Measurements from ENCODE around the gene CHSY3.

Gene CHSY3

DNA sequence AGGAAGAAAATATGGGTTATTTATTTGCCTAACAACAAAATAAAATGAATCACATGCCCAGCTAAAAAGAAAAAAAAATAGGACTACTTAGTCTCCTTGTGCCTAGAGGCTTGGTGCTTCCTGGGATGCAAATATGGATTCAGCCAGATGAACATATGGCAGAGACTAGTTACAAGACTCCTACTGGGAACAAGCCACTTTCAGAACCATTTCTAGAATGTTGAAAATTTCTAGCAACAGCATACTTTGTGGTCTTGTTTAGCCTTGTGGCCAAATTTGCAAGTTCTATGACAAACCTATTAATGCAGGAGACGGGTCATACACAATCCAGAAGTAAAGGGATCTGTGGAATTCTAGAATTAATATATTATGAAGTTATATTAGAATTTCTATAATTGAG is 198.7 kb downstream of the CHSY3 start:
- no peak for DNase-seq

DNA sequence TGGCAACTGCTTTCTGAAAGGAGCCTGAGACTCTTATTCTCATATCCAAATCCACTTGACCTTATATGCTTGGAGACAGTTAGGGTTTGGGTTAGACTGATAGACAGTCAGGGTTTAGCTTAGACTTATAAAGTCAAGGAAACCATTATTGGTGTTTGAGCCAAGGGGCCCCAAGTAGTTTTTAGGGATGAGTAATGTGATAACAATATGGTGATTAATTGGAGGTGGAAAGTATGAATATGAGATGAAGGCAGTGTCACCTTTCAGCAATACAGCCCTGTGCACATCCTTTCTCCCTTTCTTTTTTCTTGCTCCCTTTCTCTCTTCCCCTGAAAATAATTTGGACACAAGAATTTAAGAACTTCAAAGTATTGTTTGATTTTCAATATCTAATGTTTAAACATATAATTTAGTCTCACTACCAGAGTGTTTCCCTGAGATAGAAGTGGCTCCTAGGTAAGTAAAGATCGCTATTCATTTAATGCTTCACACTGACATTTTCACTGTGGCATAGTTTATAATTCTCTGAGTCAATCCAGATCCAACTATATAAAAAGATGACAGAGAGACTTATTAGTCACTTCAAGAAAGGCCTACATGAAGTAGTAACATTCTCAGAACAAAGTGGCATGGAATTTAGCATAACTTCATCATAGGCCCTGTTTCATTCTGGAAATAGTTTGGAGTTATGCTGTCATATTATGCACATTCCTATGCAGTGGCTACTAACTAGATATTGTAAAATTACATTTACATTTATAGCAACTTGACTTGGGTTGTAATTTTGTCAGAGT is 200.8 kb downstream of the CHSY3 start:
- no peak for DNase-seq

DNA sequence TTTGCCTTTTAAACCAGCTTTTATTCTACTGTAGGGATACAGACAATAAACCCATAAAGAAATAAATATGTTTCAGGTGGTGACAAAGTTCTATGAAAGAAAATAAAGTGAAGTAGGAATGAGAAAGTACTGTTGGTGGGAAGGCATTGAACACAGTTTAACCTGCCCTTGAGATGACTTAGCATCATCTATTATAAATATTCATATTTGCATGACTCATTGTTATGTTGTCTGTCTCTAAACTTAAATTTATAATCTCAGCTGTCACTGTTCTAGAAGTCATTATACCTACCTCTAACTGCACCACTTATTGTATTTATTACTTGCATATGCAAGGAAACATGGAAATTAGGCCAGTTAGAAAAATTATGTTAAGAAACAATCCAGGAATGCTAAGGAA is 202.2 kb downstream of the CHSY3 start:
- DNase-seq = no peak

DNA sequence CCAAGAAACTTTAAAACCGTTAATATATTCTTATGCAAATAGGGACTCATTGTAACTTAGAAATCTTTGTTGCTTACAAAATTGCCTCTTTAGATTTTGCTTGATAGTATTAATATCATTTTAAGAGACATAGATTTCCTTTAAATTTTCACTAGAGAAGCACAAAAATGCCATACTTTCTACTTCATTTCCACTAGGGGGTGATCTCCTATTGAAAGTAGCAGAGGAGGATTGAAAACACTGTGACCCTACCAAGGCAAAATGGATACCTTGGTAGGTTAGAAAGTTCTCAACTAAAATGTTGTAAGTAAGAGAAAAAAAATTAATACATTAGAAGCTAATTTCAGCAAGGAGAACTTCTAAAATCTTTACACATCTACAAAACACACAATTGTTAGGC is 204.9 kb downstream of the CHSY3 start:
- DNase-seq = no peak

DNA sequence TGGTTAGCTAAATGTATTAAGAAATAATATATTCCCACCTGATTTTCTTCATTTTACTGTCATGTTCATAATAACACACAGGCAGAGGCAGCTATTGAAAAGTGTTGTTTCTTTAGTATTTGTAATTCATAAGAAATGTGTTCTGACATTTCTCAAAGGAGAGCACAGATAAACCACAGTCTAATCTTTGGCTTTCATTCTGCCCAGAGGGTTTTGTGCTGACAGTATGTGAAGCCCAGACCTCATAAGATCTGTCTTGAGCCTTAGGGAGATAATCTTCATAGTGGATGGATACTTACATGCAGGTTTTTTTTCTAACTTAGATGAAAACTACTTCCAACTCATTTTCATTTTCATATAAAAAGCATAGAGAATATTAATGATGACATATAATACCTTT is 206.1 kb downstream of the CHSY3 start:
- DNase-seq = no peak

DNA sequence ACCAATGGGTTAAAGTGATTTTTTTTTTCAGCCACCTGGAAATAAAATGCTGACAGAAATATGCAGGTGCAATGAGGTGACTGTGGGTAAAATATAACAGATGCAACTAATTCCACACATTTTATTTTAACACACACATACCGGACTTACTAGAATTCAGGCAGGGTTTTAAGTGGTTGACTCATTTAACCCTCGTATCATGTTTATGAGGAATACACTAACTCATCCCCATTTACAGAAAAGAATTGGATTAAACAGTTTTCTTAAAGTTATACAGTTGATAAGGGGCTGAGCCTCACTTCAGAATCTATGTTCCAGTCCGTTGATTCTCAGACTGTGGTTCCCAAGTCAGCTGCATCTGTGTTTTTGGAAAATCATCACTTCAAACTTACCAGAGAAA is 207.5 kb downstream of the CHSY3 start:
- no peak for DNase-seq

DNA sequence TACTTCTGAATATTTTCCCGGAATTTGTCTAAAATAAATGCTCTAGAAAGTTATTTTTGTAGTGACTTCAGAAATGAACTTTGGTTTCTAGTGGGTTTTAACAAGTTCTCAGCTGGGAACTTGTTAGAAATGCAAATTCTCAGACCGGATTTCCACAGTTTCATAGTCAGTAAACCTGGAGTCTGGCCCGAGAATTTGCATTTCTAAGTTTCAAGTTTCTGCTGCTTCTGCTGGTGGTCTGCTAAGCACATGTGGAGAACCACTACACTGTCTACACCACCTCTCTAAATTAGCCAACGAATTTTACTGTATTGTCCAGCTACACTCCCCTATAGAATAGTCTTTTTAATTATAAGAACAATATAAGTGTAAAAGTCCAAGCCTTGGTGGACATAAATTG is 208.0 kb downstream of the CHSY3 start:
- no peak for DNase-seq

DNA sequence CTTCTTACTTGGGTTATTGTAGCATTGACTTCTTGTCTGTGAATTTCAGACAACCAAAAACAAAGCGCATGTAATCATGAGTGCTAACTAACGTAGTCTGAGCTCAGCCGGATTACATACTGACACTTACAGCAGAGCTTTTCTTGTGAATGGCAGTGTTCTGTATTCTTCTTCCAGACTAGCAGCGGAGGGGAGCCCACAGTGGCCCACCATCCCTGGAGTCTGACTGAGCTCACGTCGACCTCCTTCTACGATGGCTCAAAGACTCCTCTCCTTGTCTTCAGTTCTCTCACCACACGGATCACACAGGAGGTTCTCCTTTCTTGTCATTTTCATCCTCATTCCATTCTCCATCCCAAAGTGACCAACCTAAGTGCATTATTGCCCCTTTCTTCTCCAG is 211.4 kb downstream of the CHSY3 start:
- DNase-seq = no peak

DNA sequence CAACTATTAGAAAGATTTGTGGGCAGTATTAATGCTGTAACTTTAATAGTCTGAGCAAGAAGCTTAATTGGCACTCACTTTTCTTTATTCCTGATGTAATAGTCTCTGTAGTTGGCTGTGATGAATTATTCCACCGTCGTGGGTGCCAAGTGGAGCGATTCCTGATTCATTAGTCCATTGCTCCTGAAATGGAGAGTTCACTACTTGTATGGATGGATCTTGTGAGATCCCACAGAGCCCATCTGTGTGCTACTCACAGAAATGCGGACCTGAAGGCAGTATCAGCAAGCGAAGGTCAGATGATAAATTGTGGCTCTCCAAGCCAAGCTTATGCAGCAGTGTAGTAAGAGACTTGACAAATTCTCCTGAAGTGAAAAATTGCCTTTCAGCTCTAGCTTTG is 212.2 kb downstream of the CHSY3 start:
- no peak for DNase-seq

DNA sequence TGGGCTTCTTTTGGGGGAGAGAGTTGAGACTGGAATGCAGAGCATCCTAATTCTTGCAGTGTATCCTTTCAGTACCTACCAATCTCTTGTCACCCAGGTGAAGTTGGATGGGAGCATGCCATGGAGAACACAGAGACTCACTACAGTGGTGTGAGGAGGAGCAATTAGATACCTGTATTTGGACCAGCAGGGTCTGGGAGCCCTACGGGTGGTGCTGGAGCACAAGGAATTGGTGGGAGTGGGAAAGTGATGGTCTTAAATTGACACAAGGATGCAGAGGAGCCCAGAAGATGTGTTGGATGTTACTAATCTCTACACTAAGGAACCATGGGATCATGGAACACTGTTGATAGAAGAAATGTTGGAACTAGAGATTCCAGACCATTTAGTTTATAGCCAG is 212.7 kb downstream of the CHSY3 start:
- no peak for DNase-seq

DNA sequence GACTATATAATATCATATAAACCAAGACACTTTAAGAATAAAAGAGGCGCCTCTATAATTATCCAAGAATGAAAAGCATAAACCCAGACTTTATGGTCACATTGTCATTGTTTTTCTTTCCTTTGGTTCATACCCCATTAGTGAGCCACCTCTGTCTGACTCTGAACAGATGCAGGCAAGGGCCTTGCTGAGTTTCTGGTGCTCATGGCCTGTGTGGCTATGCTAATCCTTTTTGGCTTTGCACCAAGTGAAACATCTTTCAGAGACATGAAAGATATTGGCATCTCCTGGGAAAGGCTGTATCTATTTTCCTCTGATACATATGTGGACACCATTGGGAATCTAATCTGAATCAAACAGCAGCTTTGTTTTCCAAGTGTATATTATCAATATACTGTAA is 222.5 kb downstream of the CHSY3 start:
- DNase-seq = no peak

DNA sequence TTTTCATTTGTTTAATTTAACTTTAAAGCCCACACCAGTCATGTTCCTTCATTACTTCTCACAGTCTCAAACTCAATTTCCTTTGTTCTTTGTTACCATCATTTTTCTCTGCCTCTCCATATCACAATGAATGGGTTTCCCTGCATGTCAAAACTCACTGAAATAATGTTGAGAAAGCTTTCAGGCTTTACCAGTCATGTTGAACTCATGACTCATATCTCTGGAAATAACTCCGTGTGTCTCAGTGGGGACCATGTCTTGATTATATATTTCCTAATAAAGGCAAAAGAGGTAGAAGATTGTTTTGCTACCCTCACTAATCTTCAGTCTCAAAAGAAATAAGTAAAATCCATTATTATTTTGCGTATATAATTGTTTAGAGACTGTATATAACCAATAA is 231.2 kb downstream of the CHSY3 start:
- DNase-seq = no peak

DNA sequence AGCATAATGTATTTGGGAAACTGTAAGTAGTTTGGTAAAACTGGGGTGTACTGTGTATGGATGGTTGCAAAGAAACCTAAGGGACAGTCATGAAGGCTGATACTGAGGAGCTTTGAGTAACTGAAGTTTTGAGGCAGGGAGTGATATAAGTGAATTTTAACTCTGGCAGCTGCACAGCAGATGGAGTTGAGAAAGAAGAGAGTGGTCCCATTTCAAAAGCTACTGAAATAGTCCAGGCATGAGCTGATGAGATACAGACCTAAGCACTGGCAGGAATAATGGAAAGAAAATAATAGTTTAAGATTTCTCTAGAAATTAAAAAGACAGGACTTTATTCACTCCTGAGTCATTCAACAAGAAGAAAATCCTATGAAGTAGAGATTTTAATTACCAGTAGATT is 232.0 kb downstream of the CHSY3 start:
- DNase-seq = no peak

DNA sequence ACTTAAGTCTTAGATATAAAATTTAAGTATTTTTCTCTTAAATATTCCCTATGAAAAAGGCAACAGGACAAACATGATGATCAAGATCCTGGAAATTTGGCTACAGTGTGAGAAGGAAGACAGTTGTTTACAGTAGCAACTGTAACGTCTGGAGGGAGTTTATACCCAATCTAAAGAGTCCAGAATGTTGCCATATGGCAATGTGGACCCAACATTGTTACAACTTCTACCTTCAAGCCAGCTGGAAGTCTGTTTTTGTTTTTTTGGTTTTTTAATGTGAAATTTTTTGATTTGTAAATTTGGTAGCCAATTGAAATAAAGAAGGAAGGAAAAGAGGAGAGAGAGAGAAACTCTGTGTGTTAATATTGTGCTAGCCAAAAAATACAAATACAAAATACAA is 233.4 kb downstream of the CHSY3 start:
- no peak for DNase-seq

DNA sequence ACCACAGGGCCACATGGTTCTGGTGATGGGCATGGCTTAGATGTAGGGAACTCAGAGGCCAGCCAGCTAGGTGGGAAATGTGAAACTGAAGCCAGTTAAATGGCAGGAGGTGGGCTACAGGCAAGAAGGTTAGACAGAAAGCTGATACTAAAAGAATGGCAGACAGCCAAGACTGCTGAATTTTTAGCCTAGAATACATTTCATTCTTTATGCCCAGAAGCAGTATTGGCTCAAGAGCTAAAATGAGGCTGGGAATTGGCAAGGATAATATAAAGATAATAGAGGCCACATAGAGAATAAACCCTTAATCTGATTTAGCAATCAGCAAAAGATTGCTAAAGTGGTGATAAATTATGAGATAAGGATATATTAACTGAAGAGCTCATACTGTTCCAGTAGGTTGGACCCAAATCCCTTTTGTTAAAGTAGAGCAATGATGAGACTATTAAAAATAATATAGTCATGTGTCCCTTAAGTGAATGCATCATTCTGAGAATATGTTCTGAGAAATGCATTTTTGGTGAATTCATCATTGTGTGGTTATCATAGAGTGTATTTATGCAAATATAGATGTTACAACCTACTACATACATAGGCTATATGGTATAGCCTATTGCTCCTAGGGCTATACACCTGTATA is 234.3 kb downstream of the CHSY3 start:
- no peak for DNase-seq

DNA sequence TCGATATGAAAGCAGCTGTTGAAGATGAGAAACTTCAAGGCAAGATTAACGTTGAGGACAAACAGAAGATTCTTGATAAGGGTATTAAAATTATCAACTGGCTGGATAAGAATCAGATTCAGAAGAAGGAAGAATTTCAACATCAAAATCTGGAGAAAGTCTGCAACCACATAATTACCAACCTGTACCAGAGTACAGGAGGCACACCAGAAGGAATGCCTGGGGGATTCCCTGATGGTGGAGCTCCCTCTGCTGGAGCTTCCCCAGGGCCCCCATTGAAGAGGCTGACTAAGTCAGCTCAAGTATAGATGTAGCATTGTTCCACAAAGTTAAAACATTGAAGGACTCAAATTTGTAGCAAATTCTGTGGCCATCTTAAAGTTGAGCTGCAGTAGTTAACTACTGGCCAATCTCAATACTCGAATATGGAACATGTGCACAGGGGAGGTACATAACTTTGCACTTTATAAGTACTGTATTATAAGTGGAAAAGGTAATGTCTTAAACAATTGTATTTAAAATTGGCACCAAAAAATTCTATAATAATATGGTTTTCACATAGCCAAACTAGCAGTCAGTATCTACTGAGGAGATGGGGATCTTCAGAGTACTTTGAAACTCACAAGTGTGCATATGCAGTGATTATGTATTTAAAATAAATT is 237.5 kb downstream of the CHSY3 start:
- DNase-seq = peak; percentile 3

DNA sequence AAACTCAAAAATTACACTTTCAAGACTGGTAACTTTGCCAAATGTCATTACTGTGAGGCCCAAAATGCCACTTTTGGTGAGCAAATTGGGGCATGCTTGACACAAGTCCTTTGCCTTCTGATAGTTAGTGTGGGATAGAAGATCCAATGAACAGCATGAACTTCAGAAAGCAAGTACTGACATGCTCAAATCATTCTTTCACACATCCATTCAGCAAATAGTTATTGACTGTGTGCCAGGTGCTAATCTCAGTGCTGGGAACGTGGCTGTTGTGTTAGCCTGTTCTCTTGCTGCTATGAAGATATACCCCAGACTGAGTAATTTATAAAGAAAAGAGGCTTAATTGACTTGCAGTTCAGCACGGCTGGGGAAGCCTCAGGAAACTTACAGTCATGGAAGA is 247.0 kb downstream of the CHSY3 start:
- DNase-seq = no peak

DNA sequence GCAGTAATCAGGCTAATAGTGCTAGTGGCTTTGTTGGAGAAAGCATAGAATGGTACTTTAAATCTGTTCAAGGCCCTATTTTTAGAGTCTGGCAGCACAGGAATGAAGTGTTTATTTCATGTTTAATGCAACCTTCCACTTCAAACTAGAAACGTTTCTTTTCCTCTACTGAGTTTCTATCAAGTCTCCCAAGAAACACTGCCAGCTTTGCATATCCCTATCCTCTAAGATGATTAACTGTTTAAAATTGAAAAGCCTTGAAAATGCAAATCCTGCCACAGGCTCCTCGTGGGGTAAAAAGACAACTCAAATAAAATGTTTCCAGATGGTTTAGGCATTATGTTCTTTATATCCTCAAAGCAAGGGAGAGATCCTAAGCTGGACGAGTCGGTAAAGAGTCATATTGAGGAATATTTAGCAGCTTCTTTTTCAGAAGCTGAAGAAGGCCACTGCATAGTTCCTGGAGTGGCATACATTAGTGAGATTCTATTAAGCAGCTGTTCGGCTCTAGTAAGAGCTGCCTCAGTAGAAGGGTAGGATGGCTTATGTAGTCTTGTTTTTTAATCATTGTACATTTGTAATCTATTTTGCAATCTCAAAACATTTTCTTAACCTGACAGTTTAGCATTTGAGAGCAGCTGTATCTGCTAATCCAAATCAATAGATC is 251.2 kb downstream of the CHSY3 start:
- no peak for DNase-seq

DNA sequence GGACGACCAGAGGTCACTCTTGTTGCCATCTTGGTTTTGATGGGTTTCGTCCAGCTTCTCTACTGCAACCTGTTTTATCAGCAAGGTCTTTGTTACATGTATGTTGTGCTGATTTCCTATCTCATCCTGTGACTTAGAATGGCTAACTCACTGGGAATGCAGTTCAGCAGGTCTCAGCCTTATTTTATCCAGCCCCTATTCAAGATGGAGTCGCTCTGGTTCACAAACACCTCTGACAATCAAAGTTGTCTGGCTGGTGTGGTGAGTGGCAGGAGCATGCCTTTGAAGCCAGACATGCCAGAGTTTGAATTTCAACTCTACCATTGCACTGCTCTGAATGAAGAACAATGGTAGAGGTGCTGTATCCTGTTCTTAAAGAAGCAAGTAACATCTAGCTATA is 253.8 kb downstream of the CHSY3 start:
- no peak for DNase-seq

DNA sequence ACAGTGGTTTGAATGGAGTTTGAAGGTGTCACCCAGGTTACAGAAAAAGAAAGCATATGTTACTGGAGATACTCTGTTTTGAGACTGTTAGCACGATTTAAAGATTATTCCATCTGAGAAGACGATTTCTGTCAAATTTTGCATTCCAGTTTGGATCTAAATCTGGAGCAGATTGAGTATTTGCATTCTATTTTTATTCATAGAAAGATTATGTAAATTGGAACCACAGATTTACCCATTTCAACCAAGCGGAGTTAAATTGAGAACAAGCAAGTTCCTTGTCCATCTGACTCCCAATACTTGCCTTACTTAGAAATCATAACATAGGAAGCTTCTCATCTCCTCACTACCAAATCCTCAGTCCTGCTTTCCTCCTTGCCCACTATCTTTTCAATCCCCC is 255.7 kb downstream of the CHSY3 start:
- DNase-seq = no peak

DNA sequence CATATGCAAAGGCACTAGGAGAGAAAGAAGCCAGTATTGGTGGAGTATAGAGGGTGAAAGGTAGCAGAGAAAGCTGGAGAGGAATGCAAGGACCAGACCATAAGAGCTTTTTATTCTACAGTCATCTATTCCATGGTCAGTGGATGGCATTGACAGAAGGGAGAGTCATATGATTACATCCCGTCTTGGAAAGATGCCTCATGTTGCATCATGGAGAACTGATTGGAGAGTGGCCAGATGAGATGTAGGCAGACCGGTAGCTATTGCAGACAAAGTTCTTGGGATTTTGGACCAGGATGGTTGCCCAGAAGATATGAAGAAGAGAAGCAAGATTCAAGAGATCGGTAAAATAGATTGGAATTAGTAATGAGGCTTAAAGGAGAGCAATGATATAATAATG is 260.7 kb downstream of the CHSY3 start:
- no peak for DNase-seq

DNA sequence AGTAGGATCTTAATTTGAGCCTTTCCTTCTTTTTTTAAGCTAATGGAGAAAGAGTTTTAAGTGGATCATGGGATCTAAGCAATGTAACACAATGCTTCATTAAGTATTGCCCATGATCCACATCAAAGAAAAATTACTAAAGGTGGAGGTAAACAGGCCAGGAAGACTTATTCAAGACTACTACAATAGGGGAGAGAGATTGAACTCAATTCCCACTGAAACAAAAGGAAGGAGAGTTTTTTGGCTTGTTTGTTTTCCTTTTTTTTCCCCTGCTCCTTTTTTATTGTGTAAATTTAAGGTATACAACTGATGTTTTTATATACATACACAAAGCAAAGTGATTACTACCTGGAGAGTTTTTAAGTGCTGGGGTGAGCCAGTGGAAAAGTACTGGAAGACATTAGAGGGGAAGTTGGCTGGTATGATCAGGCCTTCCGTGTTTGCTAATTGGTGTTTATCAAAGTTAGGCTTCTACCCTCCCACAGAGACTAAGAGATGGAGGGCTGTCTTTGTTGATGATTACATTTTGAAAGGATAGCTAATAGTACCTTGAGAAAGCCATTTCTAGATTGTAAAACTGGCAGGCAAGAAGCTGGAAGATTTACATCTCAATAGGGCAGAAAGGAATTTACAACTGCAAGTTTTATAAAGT is 262.7 kb downstream of the CHSY3 start:
- DNase-seq = no peak

DNA sequence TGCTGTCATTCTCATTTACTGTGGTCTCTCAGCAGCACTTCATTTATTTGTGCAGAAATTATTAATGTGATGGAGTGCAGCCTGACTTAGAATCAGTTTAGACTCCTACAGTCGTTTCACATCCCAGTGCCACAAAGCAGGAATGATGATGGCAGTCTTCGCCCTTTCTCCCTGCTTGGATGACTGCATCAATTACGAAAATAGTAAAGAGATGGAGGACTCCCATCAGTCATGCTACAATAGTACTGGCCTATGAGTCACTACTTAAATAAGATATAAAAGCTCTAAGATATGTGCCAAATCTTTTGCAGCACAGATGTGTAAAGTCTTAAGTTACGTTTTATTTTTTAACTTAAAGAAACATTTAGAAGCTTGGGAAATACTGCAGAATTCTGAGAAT is 263.9 kb downstream of the CHSY3 start:
- no peak for DNase-seq
